NCI-H345 treated with DMSO at 0.1 percent for 48 hours (cell line): ENCODE measurements around the gene FNIP1.
"Not testable (repeated sequence)": the region's sequence is repeated elsewhere in the genome, so short reads cannot be mapped to it uniquely, and the experiment has no call there.

Experiments used
- DNase-seq: peaks from one replicate; lab custom pipeline; 2025; ENCODE audit not compliant: unreplicated experiment; lab: John Stamatoyannopoulos, UW

FNIP1 gene

GRCh38 chr5:131693894-131694293, 102.9 kb downstream of the FNIP1 start:
- DNase-seq = no peak

GRCh38 chr5:131685516-131686171, 111.2 kb downstream of the FNIP1 start:
- no peak for DNase-seq

DNA sequence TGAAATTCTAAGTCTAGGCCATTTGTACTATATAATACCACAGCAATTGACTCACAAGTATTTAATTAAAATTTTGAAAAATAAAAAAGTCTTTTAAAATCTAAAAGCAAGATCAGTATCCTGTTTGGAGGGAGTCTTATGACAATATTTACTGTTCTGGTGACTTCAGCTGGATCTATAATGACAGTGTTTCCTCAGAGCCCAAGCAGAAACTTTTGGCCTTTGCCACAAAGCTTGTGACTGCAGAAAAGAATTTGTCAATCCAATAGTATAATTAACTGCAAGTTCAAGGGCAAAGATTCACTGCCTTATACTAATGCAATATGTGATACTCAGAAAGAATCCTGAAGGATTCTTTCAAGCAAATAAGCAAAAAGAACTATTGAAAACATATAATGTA, 112.2 kb downstream of the FNIP1 start:
- DNase-seq = no peak

- no peak for DNase-seq
Measured at GRCh38 chr5:131684051-131684450, 112.8 kb downstream of the FNIP1 start.

- no peak for DNase-seq
Measured at GRCh38 chr5:131682826-131683225, 114.0 kb downstream of the FNIP1 start.

- DNase-seq = no peak
Measured at GRCh38 chr5:131682175-131682574, 114.6 kb downstream of the FNIP1 start.

DNA sequence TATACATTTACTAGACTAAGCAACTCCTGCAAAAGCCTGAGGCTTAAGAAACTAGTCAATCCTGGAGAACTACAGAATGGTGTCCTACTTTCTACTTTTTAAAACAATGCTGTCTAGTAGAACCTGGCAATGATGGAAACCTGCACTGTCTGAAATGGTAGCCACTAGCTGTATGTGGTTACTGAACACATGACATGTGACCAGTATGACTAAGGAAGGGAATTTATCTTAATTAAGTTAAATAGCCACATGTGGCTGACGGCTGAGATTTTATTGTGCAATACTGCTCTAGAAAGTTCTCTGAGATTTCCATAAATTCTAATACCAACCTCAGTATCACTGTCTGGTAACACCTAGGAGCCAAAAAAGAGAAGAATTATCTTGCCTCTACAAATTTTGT, 116.9 kb downstream of the FNIP1 start:
- no peak for DNase-seq

GRCh38 chr5:131678273-131678672, 118.5 kb downstream of the FNIP1 start:
- DNase-seq = not testable (repeated sequence)

GRCh38 chr5:131677115-131677514, 119.7 kb downstream of the FNIP1 start:
- DNase-seq = no peak

DNA sequence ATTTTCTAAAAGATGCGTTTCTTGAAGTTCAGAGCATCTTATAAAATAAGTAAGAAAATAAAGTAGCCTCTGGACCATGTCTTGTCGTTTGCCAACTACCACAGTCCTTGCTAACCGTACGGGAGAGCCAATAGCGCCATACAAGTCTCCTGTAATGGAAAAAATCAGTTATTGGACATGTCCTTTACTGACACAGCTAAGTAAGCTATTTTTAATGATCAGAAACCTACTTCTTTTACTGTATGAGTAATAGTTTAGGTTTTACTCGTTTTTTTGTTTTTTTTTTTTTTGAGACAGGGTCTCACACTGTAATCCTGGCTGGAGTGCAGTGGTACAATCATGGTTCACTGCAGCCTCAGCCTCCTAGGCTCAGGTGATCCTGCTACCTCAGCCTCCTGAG, 124.0 kb downstream of the FNIP1 start:
- DNase-seq = no peak

DNA sequence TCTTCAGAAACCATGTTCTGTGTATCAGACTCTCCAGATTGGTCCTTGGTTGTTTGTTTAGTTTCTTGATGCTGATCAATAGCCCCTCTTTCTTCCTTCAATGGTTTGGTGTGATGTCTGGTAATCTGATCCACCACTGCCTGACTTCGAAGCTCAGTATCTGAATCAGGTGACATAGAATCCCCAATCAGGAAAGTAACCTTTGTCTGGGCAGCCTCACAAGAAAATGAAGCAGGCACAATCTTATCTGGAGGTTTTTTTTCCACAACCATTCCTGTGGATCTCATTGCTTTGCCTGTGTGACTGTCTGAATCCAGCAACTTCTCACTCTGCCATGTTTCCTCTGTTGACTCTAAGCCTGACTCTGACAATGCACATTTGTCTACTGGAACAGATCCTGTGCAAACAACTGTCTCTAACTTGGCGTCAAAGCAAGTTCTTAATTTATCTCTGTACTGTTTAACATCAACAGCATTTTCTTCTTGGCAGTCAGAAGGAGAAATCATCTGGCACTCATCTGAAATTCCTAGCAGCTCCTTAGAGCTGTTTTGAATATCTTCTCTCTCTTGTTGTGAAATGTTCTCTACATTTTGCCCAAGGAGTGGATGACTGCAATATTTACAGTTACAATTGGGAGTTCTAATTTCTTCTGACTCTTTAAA, 124.7 kb downstream of the FNIP1 start:
- DNase-seq = no peak

- no peak for DNase-seq
Measured at GRCh38 chr5:131671409-131671808, 125.4 kb downstream of the FNIP1 start.

DNA sequence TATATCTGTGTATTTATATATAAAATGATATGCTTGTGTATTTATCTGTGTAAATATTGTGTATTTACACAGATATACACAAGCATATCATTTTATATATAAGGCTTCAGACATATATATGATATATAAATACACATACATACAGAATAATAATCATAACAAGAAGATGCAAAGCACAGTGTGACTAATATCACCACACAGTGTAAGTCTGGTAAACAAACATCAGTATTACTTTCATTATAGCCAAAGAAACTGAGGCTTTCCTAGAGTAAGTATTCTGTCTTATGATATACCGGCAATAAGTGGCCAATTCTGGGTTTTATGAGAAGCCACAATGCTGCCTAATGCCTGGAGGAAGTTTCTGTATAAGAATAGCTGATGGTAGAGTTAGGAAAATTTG, 131.9 kb downstream of the FNIP1 start:
- no peak for DNase-seq

- DNase-seq = no peak
Measured at GRCh38 chr5:131661933-131662332, 134.9 kb downstream of the FNIP1 start.

DNA sequence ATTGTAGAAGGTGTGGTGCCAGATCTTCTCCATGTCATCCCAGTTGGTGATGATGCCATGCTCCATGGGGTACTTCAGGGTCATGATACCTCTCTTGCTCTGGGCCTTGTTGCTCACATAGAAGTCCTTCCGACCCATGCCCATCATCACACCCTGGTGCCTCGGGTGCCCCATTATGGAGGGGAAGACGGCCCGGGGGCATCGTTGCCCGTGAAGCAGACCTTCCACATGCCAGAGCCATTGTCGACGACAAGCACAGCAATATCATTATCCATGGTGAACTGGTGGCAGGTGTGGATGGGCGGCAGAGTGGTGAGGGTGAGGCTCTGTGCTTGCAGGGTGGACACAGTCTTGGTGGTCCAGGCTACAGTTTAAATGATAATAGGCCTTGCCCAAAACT, 137.0 kb downstream of the FNIP1 start:
- DNase-seq = no peak

GRCh38 chr5:131659290-131659689, 137.5 kb downstream of the FNIP1 start:
- DNase-seq = no peak

DNA sequence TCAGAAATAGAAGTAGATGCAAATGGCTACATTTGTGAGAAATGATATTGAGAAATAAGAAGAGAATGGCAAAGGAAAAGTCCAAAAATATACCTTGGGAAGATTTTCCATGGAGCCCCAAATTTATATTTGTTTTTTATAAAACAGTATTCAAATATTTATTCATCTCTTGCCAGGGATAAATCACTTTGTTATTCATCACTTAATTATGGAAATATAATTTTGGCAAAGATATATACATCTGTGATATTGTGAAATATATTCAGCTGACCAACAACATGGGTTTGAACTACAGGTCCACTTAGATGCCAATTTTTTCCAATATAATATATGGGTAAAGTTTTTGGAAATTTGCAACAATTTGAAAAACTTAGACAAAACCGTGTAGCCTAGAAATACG, 142.0 kb downstream of the FNIP1 start:
- DNase-seq = no peak

GRCh38 chr5:131654309-131654708, 142.5 kb downstream of the FNIP1 start:
- no peak for DNase-seq

- DNase-seq = no peak
Measured at GRCh38 chr5:131649161-131649560, 147.7 kb downstream of the FNIP1 start.

GRCh38 chr5:131647048-131647769, 149.6 kb downstream of the FNIP1 start:
- DNase-seq = no peak

- DNase-seq = no peak
Measured at GRCh38 chr5:131644822-131645221, 152.0 kb downstream of the FNIP1 start.

- no peak for DNase-seq
Measured at GRCh38 chr5:131644370-131644769, 152.4 kb downstream of the FNIP1 start.
